Spinal cord (tissue), 10 donors: ENCODE data around the gene IL13. TPM values are rescaled to one million over a fixed set of nuclear protein-coding genes. Genes with fewer than 3 reads are reported as not detected.

Experiments used
- DNase-seq, 6 donors: peaks; one replicate each; pipeline versions ENCODE4 v3.0.0 to v3.0.0-alpha.2; 2013 to 2015; ENCODE audit warnings: low spot score in 6 of 6, low read depth in 4 of 6
- H3K27ac ChIP-seq: one replicate; pipeline ENCODE4 v1.5.1; 2013; ENCODE audit warnings: low read depth, low read length, control low read depth
- H3K27me3 ChIP-seq: one replicate; pipeline ENCODE4 v1.6.1; 2013; ENCODE audit warnings: low read length; ENCODE audit not compliant: control insufficient read depth, insufficient read depth
- H3K36me3 ChIP-seq: one replicate; pipeline ENCODE4 v1.6.1; 2013; ENCODE audit warnings: low read length; ENCODE audit not compliant: control insufficient read depth, insufficient read depth
- H3K4me1 ChIP-seq: one replicate; pipeline ENCODE4 v1.6.1; 2013; ENCODE audit warnings: low read length; ENCODE audit not compliant: control insufficient read depth, insufficient read depth
- H3K4me3 ChIP-seq: one replicate; pipeline ENCODE4 v1.5.1; 2013; ENCODE audit warnings: low read depth, low read length, control low read depth
- H3K9me3 ChIP-seq: one replicate; pipeline ENCODE4 v1.6.1; 2013; ENCODE audit warnings: low read length; ENCODE audit not compliant: control insufficient read depth, insufficient read depth
- WGBS: methylation state at CpG from one replicate; pipeline ENCODE4 v1.1.5; 2013; ENCODE audit warnings: missing lambda C conversion rate; ENCODE audit not compliant: insufficient coverage; 5-methylcytosine and 5-hydroxymethylcytosine counted together
- polyA plus RNA-seq, 2 donors: library from polyadenylated mRNA; unstranded; fragments of 120-200 nt; gene quantifications; one replicate each; pipeline ENCODE4 v1.2.1, GENCODE V29; 2013; ENCODE audit not compliant: insufficient read length in 2 of 2
- total RNA-seq, 2 donors: library from RNA; depleted of rRNA in 1 of 2; stranded (reverse); fragments of 120-200 nt in 1 of 2; fragments of >200 nt in 1 of 2; gene quantifications; one replicate each; pipeline versions ENCODE4 v1.2.3 to v1.2.4, GENCODE V29; 2013 to 2014
- donor health status: healthy.

IL13 gene
- total and polyA plus RNA-seq, 4 donors, result 0.18 TPM; not detected in 3

- no peaks in the 10 kb centered on the region for H3K4me1 ChIP-seq
- H3K27ac ChIP-seq, result no peak overlapping the region
- no peak overlapping the region for H3K4me3 ChIP-seq
- DNase-seq, result no peak
- 90% methylated on average over 1 of the region's 1 CpG for WGBS
- no peaks in the 10 kb centered on the region for H3K36me3 ChIP-seq
- H3K9me3 ChIP-seq, result no peaks in the 10 kb centered on the region
- no peaks in the 10 kb centered on the region for H3K27me3 ChIP-seq
These were observed 20.8 kb downstream of the IL13 start for GRCh38 chr5:132678735-132679134.

GRCh38 chr5:132679166-132679565 lies 21.2 kb downstream of the IL13 start:
- H3K27ac ChIP-seq, result no peak overlapping the region
- no peaks in the 10 kb centered on the region for H3K36me3 ChIP-seq
- no peak overlapping the region for H3K4me3 ChIP-seq
- no peaks in the 10 kb centered on the region for H3K4me1 ChIP-seq
- no peak for DNase-seq
- H3K27me3 ChIP-seq, result no peaks in the 10 kb centered on the region
- no peaks in the 10 kb centered on the region for H3K9me3 ChIP-seq
- WGBS, result 86% methylated on average over 5 of the region's 7 CpGs

GRCh38 chr5:132679717-132680380 lies 21.9 kb downstream of the IL13 start:
- Histone ChIP-seq H3K9me3 (no peaks in the 10 kb centered on the region), H3K27ac (no peak overlapping the region), H3K4me1 (no peaks in the 10 kb centered on the region), H3K27me3 (no peaks in the 10 kb centered on the region), H3K4me3 (no peak overlapping the region), H3K36me3 (no peaks in the 10 kb centered on the region)
- 93% methylated on average over 14 of the region's 15 CpGs for WGBS
- no peak for DNase-seq

GRCh38 chr5:132680780-132681475 lies 23.0 kb downstream of the IL13 start:
- Histone ChIP-seq H3K27ac (no peak overlapping the region), H3K9me3 (no peaks in the 10 kb centered on the region), H3K4me1 (no peaks in the 10 kb centered on the region), H3K36me3 (no peaks in the 10 kb centered on the region), H3K4me3 (no peak overlapping the region), H3K27me3 (no peaks in the 10 kb centered on the region)
- 82% methylated on average over 7 of the region's 8 CpGs for WGBS
- DNase-seq, result no peak

GRCh38 chr5:132681476-132681831 lies 23.5 kb downstream of the IL13 start:
- no peaks in the 10 kb centered on the region for H3K4me1 ChIP-seq
- no peak for DNase-seq
- H3K9me3 ChIP-seq, result no peaks in the 10 kb centered on the region
- no peak overlapping the region for H3K4me3 ChIP-seq
- H3K27me3 ChIP-seq, result no peaks in the 10 kb centered on the region
- whole genome bisulfite sequencing, result 84% methylated on average over 1 of the region's 2 CpGs
- H3K27ac ChIP-seq, result no peak overlapping the region
- no peaks in the 10 kb centered on the region for H3K36me3 ChIP-seq

- H3K4me1 ChIP-seq, result no peaks in the 10 kb centered on the region
- H3K4me3 ChIP-seq, result no peak overlapping the region
These were observed 24.0 kb downstream of the IL13 start for GRCh38 chr5:132681983-132682382.

GRCh38 chr5:132684491-132684890 lies 26.5 kb downstream of the IL13 start:
- no peaks in the 10 kb centered on the region for H3K4me1 ChIP-seq
- no peak overlapping the region for H3K27ac ChIP-seq
- H3K9me3 ChIP-seq, result no peaks in the 10 kb centered on the region
- no peaks in the 10 kb centered on the region for H3K27me3 ChIP-seq
- H3K4me3 ChIP-seq, result no peak overlapping the region
- H3K36me3 ChIP-seq, result no peaks in the 10 kb centered on the region
- WGBS, result 92% methylated on average over 3 of the region's 6 CpGs
- no peak for DNase-seq

More at GRCh38 chr5:132681983-132682382, 24.0 kb downstream of the IL13 start:
- 100% methylated on average over 1 of the region's 4 CpGs for WGBS
- H3K9me3 ChIP-seq, result no peaks in the 10 kb centered on the region
- no peaks in the 10 kb centered on the region for H3K27me3 ChIP-seq
- no peak for DNase-seq
- H3K36me3 ChIP-seq, result no peaks in the 10 kb centered on the region
- no peak overlapping the region for H3K27ac ChIP-seq

GRCh38 chr5:132684922-132685720 lies 27.1 kb downstream of the IL13 start:
- 90% methylated on average over 8 of the region's 12 CpGs for WGBS

GRCh38 chr5:132686193-132686592 lies 28.2 kb downstream of the IL13 start:
- no peak for DNase-seq
- Histone ChIP-seq H3K36me3 (no peaks in the 10 kb centered on the region), H3K4me3 (no peak overlapping the region), H3K9me3 (no peaks in the 10 kb centered on the region), H3K27me3 (no peaks in the 10 kb centered on the region), H3K4me1 (no peaks in the 10 kb centered on the region), H3K27ac (no peak overlapping the region)
- WGBS, result 90% methylated on average over 3 of the region's 3 CpGs

More at GRCh38 chr5:132684922-132685720, 27.1 kb downstream of the IL13 start:
- Histone ChIP-seq H3K27me3 (no peaks in the 10 kb centered on the region), H3K27ac (no peak overlapping the region), H3K36me3 (no peaks in the 10 kb centered on the region), H3K9me3 (no peaks in the 10 kb centered on the region), H3K4me3 (no peak overlapping the region), H3K4me1 (no peaks in the 10 kb centered on the region)
- DNase-seq, result no peak
